HG02973 (cell line): Measurements from ENCODE around the gene STIM2.
"Not testable (repeated sequence)": the region's sequence is repeated elsewhere in the genome, so short reads cannot be mapped to it uniquely, and the experiment has no call there.

Experiments
- ATAC-seq: cut with Tn5 transposase; IDR thresholded peaks from one replicate; pipeline ENCODE4 v1.9.1; 2021; ENCODE audit warnings: moderate library complexity; ENCODE audit not compliant: unreplicated experiment

STIM2 gene

DNA sequence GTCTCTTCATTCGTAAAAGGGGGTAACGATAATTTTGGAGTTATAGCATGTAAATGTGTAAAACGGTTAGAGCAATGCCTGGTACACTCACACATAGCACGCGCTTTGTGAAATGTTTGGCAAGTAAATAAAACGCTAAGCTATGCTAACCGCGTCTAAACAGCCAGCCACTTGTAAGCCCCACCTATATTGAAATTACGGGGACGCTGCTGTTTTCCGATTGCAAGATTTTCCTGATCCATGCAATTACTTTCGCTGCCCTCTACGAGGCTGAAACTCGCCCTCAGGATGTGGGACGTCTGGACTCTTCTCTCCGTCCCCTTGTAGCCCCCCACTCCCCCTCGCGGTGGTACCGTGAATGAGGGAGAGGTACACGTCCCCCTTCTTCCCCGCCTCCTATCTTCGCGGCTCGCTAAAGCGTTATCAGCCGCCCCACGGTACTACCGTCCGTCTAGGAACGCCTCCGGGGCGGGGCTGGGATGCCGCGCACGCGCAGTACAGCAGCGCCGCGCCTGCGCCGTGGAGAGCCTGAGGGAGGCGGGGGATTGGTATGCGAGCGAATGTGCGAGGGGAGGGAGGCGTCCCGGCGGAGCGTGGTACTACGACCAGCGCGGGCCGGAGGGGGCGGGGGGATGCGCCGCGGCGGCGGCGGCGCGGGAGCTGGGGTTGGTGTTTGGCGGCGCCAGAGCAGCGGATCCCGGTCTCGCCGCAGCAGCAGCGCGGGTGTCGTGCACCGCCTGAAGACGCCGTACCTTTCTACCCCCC, at the start of gene STIM2:
Gene STIM2, plus strand, starts transcription at position 685 of the 765 bp plus-strand sequence.
- peak; percentile 61 for ATAC-seq

- not testable (repeated sequence) for ATAC-seq
Observed at GRCh38 chr4:26811571-26811970, 49.1 kb upstream of the STIM2 start.

- ATAC-seq, result no peak
Observed at GRCh38 chr4:26812049-26812714, 48.5 kb upstream of the STIM2 start.

GRCh38 chr4:26813698-26814097, 46.9 kb upstream of the STIM2 start:
- ATAC-seq, result no peak

- ATAC-seq, result no peak
Observed at GRCh38 chr4:26815199-26815598, 45.4 kb upstream of the STIM2 start.

DNA sequence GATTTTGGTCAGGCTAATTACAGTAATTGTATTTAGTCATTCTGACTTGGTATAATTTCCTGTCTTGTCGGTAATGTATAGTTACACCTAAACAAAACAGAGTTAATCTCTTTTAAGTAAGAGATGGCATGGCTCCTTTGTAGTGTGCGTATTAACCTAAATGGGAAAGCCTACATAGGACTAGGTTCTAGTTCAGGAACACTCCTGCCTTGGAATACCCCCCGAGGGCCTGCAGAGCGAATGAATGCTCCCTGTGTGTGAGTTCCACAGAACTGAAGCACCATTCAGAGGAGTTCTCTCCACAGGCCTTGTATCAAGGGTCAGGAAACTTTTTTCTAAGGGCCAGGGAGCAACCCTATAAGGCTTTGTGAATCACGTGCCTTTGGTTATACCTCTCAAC, 44.9 kb upstream of the STIM2 start:
- ATAC-seq, result no peak

DNA sequence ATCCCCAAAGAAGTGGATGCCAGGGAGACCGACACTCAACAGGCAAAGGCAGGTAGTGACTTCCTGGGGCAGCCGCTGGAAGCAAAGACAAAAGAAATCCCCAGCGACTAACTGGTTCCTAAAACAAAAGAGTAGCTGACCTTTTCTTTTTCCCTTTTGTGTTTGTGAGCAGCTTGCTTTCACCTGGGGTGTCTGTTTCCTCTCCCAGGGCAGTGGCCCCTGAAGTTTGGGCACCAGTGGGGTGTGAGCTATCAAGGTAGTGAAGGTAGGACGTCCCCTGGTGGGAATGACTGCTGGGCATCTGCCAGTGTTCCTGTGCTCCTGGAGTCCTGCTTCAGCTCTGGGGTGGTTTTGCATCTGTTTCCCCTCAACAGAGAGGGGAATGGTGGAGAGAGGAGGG, 41.6 kb upstream of the STIM2 start:
- no peak for ATAC-seq

DNA sequence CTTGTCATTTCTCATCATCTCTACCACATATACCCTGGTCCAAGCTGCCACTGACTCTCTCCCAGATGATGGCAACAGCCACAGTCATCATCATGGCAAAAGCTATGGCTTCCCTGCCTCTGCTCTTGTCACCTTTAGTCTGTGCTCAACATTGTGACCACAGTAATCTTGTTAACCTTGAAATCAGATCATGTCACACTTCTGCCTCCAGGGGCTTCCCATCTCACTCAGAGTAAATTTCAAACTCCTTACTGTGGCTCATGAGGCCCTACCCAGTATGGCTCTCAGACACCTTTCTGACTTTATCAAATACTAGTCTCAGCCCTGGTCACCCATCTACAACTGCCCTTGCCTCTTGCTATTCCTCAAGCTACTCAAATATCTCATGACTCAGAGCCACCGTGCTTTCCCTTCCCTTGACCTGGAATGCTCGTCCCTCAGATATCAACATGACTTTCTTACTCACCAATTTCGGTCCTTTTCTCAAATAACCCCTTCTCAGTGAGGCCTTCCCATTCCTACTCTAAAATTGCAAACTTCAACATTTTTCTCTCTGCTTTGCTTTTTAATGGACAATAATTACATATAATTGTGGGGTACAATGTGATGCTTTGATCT, 41.1 kb upstream of the STIM2 start:
- ATAC-seq, result peak; percentile 42

- ATAC-seq, result no peak
Observed at GRCh38 chr4:26820346-26820745, 40.3 kb upstream of the STIM2 start.

- ATAC-seq, result no peak
Observed at GRCh38 chr4:26821031-26821430, 39.6 kb upstream of the STIM2 start.

DNA sequence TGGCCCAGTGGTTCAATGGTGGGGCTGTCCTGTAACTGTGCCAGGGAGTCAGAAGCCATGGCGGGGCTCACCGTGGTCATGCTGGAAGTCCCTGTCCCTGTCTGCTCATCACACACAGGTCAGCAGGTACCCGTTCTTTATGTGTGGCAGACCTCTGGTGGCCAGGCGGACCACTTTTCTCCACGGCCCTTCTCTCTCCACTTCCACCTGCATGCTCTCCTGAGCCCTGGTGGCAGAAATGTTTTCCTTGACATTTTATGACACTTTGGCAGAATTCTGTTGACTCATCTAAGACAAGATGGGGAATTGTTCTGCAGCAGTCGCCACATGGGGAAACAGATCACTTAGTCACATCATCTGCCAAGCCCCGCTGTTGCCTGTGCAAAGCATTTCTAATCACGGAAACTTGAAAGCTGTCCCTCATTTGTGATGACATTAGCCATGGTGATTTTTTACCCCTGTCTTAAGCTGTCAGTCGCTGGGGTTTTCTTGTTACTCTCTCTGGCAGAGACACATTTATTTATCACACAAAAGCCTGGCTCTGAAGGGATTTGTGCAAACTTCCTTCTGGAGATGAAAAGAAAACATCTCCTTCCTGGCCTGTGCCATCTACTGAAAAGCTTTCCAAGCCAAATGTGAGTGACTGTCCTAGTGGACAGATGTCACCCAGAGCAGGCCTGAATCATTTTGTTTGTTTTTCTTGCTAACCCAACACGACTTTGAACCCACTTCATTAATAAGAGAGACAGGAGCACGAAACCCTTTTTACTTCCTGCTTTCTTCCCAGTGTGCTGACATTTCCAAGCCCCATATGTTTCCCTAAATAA, 38.8 kb upstream of the STIM2 start:
- no peak for ATAC-seq

- peak; percentile 51 for ATAC-seq
Observed at GRCh38 chr4:26822546-26822945, 38.1 kb upstream of the STIM2 start.

GRCh38 chr4:26822974-26823373, 37.7 kb upstream of the STIM2 start:
- not testable (repeated sequence) for ATAC-seq

- no peak for ATAC-seq
Observed at GRCh38 chr4:26823583-26823982, 37.1 kb upstream of the STIM2 start.

DNA sequence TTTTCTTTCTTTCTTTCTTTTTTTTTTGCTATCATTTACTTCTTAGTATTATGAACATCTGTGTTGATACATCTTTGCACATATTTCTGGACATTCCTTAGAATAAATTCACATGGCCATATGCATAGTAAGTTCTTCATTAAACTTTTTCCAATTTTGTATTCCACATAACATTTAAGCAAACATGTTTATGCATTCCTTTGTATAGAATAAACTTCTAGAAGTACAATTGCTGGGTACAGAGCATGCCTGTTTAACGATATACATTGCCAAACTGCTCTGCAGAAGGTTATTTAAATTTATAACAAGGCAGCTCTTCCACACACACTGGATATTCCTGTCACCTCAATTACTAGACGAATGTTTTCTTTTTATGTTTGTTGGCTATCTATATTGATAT, 36.0 kb upstream of the STIM2 start:
- ATAC-seq, result no peak

GRCh38 chr4:26826721-26827120, 33.9 kb upstream of the STIM2 start:
- peak; percentile 84 for ATAC-seq

GRCh38 chr4:26827336-26827735, 33.3 kb upstream of the STIM2 start:
- not testable (repeated sequence) for ATAC-seq

GRCh38 chr4:26827798-26828197, 32.8 kb upstream of the STIM2 start:
- ATAC-seq, result no peak

DNA sequence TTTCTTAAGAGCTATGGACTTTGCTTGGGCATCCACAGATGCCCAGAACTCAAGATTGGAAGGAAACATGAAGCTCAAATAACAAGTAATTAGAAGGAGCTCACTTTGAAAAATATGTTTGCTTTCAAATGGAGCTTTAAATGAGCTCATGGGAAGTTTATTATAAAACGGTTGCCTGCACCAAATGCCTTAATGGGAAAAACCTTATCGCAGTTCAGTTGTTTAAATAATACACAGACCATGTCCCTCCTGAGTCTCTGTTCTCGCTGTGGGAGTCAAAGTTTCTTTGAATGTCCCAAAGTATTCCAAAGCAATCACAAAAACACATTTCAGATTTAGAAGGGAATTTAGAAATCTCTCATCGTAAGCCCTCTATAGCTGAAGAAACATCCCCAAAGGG, 31.6 kb upstream of the STIM2 start:
- no peak for ATAC-seq

DNA sequence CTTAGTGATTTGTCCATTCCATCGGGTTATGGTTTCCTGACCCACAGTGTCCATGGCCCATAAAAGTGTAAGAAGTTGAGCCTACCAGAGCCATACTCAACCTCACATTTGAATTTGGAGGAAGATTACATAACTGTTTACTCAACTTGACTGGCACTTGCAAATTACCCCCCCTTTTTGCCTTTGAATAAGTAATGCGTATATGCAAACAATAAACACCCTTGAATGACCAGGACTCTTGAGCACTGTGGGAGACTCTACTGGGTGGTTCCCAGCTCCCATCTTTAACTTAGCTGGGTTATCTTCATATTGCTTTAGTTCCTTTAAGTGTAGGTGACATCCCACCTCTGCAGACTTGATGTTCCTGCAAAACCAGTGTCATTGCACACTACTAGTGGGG, 30.6 kb upstream of the STIM2 start:
- no peak for ATAC-seq

GRCh38 chr4:26830701-26831100, 29.9 kb upstream of the STIM2 start:
- ATAC-seq, result no peak
